ENCODE results near the gene ZYX.

GRCh38 chr7:143388051-143388450 is 6.9 kb downstream of the ZYX start:
- TF ChIP-seq EP300 (IDR thresholded peaks at IDR 0.05): no peak
- TF ChIP-seq POLR2AphosphoS5 (IDR thresholded peaks at IDR 0.05): no peak
- no peak for TF ChIP-seq CTCF (IDR thresholded peaks at IDR 0.05)

Measured in gastroesophageal sphincter (tissue), 3 donors.